ENCODE results near the gene SMAD6. TPM values are rescaled to one million over a fixed set of nuclear protein-coding genes. Genes with fewer than 3 reads are reported as not detected.
A peak's percentile ranks its signal among the peaks of the same experiment; 100 is the strongest.

The SMAD6 gene
- total RNA-seq, 2 donors from 2014 or later: 190 to 213 TPM

DNA sequence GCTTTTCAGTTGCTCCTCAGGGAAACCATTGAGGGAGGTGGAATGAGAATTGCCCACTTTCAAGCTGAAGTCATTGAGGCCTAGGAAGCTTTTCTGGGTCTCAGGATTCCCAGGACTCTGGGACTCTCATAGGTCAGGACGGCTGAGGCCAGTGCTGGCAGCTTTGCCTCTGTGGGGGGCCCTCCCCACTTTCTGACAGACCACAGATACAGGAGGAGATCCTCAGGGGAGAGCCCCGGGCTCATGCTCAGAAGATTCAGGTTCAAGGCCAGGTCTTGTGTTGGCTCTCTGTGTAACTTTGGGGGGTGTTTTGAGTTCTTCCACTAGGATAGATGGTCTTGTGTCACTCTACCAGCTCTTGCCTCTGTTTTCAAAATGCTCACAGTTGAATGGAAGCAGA is 50.0 kb downstream of the SMAD6 start:
- H3K4me3 ChIP-seq (ENCODE audit: low read length): no peak overlapping the region
- Mint-ChIP-seq H3K9me3 (peaks cover 9% of the 10 kb centered on the region), H3K4me3 (no peak overlapping the region), H3K27ac (peak overlapping the region; percentile 23), H3K27me3 (ENCODE audit: insufficient read depth) (no peaks in the 10 kb centered on the region), H3K4me1 (peaks cover 44% of the 10 kb centered on the region), H3K36me3 (ENCODE audit: low read depth) (peaks cover 81% of the 10 kb centered on the region)
- DNase-seq: no peak
- H3K36me3 ChIP-seq (ENCODE audit: control insufficient read depth, insufficient read depth, low read length): peaks cover 90% of the 10 kb centered on the region
- no peak overlapping the region for H3K27ac ChIP-seq (ENCODE audit: low read depth, low read length)
- H3K9me3 ChIP-seq (ENCODE audit: control insufficient read depth, low read length): peaks cover 18% of the 10 kb centered on the region
- peaks cover 5% of the 10 kb centered on the region for H3K4me1 ChIP-seq (ENCODE audit: control insufficient read depth, insufficient read depth, low read length)
- H3K9ac ChIP-seq (ENCODE audit: extremely low read depth, low read length, poor library complexity, severe bottlenecking): no peak overlapping the region
- WGBS, 2 experiments (ENCODE audit: insufficient coverage in 1 of 2, insufficient read length in 1 of 2): 67 to 92% methylated on average over 1 to 2 of the region's 2 CpGs
- H3K27me3 ChIP-seq (ENCODE audit: control insufficient read depth, insufficient read depth, low read length, poor library complexity, severe bottlenecking): no peaks in the 10 kb centered on the region
- TF ChIP-seq, protein P1, sequence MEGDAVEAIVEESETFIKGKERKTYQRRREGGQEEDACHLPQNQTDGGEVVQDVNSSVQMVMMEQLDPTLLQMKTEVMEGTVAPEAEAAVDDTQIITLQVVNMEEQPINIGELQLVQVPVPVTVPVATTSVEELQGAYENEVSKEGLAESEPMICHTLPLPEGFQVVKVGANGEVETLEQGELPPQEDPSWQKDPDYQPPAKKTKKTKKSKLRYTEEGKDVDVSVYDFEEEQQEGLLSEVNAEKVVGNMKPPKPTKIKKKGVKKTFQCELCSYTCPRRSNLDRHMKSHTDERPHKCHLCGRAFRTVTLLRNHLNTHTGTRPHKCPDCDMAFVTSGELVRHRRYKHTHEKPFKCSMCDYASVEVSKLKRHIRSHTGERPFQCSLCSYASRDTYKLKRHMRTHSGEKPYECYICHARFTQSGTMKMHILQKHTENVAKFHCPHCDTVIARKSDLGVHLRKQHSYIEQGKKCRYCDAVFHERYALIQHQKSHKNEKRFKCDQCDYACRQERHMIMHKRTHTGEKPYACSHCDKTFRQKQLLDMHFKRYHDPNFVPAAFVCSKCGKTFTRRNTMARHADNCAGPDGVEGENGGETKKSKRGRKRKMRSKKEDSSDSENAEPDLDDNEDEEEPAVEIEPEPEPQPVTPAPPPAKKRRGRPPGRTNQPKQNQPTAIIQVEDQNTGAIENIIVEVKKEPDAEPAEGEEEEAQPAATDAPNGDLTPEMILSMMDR (conservative IDR thresholded peaks at IDR 0.05): no peak

DNA sequence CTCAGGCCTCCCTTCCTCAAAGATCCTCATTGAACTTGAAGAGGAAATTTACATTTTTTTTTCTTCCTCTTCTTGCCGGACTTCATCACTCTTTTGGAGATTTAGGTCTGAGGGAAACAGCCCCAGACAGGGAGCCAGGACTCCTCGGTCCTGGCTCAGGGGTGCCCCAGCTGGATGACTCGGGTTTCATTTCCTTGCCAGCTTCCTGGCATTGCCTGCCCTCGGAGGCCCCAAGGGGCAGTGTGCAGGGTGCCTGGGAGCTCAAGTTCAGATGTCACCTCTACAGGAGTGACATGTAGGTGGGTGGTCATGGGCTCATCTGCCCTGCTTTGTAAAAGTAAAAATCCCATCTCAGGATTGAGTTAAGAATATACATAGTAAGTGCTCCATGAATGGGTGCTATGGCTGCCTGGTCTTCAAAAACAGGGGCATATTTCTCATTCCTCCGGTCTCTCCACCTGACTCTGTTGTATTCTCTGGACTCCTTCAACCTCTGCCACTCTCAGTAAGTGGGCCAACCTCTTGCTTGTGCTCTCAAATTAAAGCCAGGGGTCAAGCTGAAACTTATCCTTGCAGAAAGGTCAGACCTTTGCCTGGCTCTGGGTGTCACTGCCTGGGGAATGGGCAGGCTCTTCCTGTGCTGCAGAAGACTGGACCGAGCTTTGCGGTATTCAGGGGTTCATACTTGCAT is 51.8 kb downstream of the SMAD6 start:
- Histone ChIP-seq H3K36me3 (ENCODE audit: control insufficient read depth, insufficient read depth, low read length) (peaks cover 89% of the 10 kb centered on the region), H3K9me3 (ENCODE audit: control insufficient read depth, low read length) (peaks cover 18% of the 10 kb centered on the region), H3K27me3 (ENCODE audit: control insufficient read depth, insufficient read depth, low read length, poor library complexity, severe bottlenecking) (no peaks in the 10 kb centered on the region), H3K9ac (ENCODE audit: extremely low read depth, low read length, poor library complexity, severe bottlenecking) (no peak overlapping the region), H3K27ac (ENCODE audit: low read depth, low read length) (no peak overlapping the region), H3K4me1 (ENCODE audit: control insufficient read depth, insufficient read depth, low read length) (no peaks in the 10 kb centered on the region), H3K4me3 (ENCODE audit: low read length) (no peak overlapping the region)
- Mint-ChIP-seq H3K27me3 (ENCODE audit: insufficient read depth) (no peaks in the 10 kb centered on the region), H3K9me3 (peaks cover 9% of the 10 kb centered on the region), H3K36me3 (ENCODE audit: low read depth) (peaks cover 81% of the 10 kb centered on the region), H3K4me1 (peaks cover 30% of the 10 kb centered on the region), H3K27ac (no peak overlapping the region), H3K4me3 (no peak overlapping the region)
- 95 to 100% methylated on average over 6 to 7 of the region's 7 CpGs for WGBS, 2 experiments (ENCODE audit: insufficient coverage in 1 of 2, insufficient read length in 1 of 2)
- TF ChIP-seq, protein P1 (conservative IDR thresholded peaks at IDR 0.05): no peak
- DNase-seq: no peak

DNA sequence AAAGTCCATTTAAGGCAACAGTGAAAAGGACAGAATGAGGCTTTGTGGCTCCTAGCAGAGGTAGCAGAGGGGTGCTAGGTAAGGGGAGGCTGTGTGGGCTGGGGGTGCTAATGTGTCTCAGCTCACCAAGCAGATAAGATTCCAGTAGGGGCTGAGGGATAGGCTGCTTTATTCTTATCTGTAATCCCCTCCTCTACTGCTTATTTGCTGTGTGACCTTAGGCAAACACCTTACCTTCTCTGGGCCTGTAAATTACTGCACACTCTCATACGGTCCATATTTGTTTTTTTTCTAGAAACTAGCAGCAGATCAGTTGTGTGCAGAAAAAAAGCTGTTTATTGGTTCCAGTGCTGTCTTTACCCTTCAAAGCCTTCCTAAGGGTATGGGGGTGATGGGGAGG is 52.8 kb downstream of the SMAD6 start:
- Mint-ChIP-seq H3K4me3 (no peak overlapping the region), H3K9me3 (peaks cover 9% of the 10 kb centered on the region), H3K27ac (peak overlapping the region; percentile 66), H3K36me3 (ENCODE audit: low read depth) (peaks cover 80% of the 10 kb centered on the region), H3K27me3 (ENCODE audit: insufficient read depth) (no peaks in the 10 kb centered on the region), H3K4me1 (peaks cover 22% of the 10 kb centered on the region)
- 78% methylated on average over 1 of the region's 1 CpG; no CpG with 5 or more reads in 1 of the 2 experiments for WGBS, 2 experiments (ENCODE audit: insufficient coverage in 1 of 2, insufficient read length in 1 of 2)
- Histone ChIP-seq H3K27me3 (ENCODE audit: control insufficient read depth, insufficient read depth, low read length, poor library complexity, severe bottlenecking) (no peaks in the 10 kb centered on the region), H3K9me3 (ENCODE audit: control insufficient read depth, low read length) (peaks cover 18% of the 10 kb centered on the region), H3K4me1 (ENCODE audit: control insufficient read depth, insufficient read depth, low read length) (no peaks in the 10 kb centered on the region), H3K4me3 (ENCODE audit: low read length) (no peak overlapping the region), H3K9ac (ENCODE audit: extremely low read depth, low read length, poor library complexity, severe bottlenecking) (no peak overlapping the region), H3K27ac (ENCODE audit: low read depth, low read length) (no peak overlapping the region), H3K36me3 (ENCODE audit: control insufficient read depth, insufficient read depth, low read length) (peaks cover 87% of the 10 kb centered on the region)
- no peak for DNase-seq
- TF ChIP-seq, protein P1 (conservative IDR thresholded peaks at IDR 0.05): no peak
